GM18517 (cell line): ENCODE results near the gene MS4A15.
"Not testable (repeated sequence)": the region's sequence is repeated elsewhere in the genome, so short reads cannot be mapped to it uniquely, and the experiment has no call there.

ENCODE experiments used
- ATAC-seq: cut with Tn5 transposase; IDR thresholded peaks from one replicate; pipeline ENCODE4 v1.9.1; 2021; ENCODE audit warnings: mild to moderate bottlenecking, moderate library complexity; ENCODE audit not compliant: unreplicated experiment

The MS4A15 gene, protein sequence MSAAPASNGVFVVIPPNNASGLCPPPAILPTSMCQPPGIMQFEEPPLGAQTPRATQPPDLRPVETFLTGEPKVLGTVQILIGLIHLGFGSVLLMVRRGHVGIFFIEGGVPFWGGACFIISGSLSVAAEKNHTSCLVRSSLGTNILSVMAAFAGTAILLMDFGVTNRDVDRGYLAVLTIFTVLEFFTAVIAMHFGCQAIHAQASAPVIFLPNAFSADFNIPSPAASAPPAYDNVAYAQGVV

DNA sequence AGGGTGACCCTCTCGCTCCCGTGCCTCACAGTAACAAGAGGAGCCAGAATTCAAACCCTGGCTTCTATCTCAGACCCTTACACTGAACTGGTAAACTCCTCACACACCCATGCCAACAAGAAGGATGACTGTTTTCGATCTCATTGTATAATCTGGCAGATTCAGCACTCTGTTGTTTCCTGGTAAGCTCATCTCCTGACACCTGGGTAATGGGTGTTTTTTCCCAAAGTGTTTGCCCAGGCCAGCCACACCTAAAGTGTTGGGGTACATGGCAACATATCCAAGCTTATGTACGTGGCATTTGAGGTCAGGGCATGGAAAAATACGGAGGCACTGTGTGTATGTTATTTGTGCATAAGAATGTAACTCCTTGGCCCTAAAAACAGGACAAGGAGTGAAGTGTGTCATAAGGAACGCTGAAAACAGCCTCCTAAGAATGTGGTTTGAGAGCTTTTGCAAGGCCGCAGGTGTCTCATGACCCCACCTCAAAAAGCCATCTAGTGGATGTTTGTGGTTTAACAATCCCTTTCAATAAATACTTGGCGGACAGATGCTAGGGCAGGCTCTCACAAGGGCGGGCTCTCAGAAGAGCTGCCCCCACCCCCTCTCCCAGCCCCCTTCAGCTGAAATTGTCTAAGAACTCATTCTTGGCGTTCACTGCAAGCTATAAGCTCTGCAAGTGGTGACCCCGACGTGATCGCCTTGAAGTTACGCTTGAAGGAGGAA lies at the start of gene MS4A15:
Gene MS4A15 (plus strand): TSS at position 561 of the 726 bp plus-strand sequence. CDS start 6,867 bp downstream, outside the sequence.
- ATAC-seq = no peak

DNA sequence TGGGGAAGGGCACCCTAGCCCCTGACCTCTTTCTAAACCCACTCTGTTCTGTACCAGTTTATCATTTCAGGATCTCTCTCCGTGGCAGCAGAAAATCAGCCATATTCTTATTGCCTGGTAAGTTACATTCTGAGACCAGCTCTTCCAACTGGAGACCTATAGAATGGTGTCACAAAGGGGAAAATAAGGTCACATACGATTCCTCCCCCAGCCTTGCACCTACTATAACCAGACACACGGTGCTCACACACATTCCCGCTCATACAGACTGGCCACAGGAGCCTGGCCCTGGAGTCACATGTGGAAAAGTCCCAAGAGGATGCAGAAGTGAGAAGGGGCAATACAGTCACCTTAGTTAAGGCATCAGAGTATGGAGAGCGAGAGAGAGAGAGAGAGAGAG lies 49.7 kb upstream of the MS4A15 start:
- ATAC-seq = no peak

DNA sequence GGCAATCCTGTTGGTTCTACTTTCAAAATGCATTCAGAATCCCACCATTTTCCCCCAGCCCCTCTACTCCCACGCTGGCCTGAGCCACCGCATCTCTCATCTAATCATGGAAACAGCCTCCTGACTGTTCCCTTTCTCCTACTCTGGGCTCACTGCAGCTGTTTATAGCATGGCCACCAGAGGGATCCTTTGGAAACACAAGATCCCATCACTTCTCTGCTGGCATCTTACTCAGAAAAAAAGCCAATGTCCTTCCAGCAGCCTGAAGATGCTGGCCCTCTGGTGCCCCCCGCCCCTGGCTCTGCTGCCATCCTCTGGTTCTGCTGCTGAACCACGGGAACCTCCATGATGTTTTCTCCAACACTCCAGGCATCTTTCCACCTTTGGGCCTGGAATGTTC lies 46.2 kb upstream of the MS4A15 start:
- ATAC-seq = no peak

DNA sequence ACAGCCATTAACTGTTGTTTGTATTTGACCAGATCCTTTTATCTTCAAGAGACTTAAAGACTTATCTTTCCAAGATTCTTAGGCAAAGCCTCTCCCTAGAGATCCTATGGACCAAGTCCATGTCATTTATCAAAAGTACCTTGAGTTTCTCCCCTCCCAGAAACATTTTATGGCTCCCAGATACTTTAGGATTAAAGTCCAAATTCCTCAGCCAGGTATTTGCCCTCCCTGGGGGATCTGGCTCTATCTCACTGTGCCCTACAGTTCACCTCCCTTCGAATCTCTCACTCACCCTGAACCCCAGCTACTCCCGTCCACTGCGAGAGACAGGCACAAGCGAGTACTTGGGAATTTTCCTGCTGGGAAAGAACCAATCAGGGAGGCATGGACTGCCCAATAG lies 45.4 kb upstream of the MS4A15 start:
- no peak for ATAC-seq

DNA sequence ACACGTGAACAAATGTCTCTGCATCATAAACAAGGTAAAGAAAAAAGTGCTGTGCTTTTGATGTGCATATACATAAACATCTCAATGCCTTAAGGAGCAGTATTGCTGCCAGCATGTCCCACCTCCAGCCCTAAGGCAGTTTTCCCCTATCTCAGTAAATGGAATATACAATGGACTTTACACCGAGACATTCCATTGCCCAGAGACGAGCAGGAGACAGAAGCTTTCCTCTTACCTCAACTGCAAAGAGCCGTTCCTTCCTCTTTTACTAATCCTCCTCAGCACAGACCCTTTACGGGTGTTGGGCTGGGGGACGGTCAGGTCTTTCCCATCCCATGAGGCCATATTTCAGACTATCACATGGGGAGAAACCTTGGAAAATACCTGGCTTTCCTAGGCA lies 43.2 kb upstream of the MS4A15 start:
- ATAC-seq = not testable (repeated sequence)

DNA sequence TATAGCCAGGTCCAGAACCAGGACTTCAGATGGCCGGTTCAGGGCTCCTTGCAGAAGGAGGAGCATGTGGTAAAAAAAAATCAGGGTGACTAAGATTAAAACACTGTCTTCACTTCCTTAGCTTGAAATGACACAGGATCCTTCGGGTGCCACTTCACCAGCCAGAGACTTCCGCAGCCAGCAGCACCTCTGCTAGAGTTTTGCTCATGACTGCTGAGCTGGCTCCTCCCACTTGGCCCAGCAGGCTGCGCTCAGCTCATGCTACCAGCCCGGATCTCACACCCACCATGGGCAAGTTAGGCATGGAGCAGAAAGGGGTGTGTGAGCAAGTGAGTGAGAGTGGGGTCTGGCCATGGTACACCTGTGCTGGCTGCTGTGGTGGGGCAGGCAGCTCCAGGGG lies 38.7 kb upstream of the MS4A15 start:
- no peak for ATAC-seq

DNA sequence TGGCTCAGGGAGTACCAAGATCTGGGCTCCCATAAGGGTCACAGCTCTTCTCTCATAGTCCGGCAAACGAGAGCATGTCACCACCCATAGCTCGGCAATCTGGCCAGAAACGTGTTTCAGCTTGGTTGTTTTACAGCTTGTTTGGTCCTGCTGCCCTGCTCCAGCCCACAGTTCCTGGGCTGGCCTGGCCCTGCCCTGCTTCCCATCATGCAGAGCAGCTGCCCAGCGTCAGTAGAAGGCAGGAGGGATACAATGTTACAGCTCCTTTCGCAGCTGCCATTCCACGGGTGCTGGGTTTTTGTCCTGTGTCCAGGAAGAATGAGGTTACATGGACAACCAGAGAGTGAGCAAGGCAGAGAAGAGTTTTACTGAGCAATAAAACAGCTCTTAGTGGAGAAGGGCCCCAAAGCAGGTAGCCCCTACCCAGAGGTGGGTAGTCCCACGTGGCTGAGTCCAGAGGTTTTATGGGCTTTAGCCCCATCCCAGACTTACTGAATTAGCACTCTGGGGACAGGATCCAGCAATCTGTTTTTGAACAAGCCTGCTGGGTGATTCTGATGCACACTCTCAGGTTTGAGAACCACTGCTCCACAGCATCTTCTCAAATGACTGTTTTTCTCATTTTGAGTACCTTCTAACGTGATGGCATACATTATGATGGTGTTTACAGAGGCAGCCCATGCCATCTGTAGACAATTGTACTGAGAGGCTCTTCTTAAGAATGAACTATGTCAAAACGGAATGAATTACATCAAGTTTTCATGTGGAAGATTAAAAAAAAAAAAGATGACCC lies 37.9 kb upstream of the MS4A15 start:
- no peak for ATAC-seq

DNA sequence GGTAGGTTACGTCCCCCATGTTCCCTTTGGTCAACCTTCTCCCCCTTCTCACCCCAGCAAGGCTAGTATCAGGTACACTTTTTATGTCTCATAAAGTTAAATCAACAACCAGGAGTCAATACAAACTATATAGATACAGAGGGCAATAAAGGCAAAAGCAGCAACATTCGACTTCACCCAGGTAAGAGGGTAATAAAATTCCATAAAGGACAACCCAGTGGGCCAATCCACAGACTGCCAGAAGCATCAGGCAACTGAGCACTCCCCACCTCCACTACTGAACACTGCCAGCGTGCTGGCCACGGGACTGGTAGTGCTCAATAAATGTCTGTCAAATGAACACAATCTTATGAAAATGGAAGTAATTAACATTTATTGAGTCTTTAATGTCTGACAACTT lies 37.3 kb upstream of the MS4A15 start:
- ATAC-seq = no peak

DNA sequence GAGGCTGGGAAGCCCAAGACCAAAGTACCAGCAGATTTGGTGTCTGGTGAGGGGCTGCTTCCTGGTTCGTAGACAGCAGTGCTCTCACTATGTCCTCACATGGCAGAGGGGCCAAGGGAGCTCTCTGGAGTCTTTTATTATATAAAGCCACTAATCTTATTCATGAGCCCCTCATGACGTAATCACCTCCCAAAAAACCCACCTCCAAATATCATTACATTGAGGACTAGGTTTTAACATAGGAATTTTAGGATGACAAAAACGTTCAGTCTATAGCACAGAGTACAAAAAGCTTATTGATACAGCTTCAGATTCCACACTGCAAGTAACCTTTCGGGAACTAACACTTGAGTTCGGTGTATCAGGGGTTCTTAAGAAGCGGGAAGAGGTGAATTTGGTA lies 36.2 kb upstream of the MS4A15 start:
- no peak for ATAC-seq

DNA sequence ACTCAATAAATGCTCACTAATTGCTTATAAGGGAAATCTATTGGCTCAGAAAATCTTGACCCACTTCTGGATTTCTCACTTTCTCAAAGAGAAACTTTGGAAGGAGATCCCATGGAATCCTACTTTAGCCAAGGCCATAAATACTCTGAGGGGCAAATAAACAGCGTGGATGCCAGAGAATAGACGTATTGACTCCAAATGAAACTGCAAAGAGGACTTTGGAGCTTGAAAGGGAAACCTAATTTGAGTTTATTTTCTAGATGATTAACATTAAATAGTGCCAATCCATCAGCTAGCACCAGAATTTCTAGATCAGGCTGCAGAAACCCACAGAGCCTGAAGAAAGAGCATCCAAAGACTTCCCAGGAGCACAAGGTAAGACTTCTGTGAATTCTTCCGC lies 32.2 kb upstream of the MS4A15 start, which contains the start of gene MS4A18:
Gene MS4A18 (plus strand): TSS at position 301 of the 400 bp plus-strand sequence.
- no peak for ATAC-seq

DNA sequence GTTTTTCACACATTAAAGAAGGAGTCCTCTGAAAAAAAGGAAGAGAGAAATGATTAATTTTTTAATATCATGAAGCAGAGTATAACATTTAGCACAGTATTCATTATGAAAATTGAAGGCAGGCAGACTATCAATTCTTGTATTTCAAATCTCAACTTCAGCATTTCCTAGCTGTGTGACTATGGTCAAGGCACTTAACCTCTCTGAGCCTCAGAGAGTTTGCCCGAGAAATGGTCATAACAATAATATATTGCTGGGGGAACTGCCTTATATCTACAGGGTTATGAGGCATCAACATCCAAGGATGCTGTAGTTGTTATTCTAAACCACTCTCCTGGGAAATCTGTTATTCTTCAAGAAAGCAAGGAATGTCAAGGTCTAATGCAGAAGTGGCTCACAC lies 31.1 kb upstream of the MS4A15 start:
- ATAC-seq = no peak

DNA sequence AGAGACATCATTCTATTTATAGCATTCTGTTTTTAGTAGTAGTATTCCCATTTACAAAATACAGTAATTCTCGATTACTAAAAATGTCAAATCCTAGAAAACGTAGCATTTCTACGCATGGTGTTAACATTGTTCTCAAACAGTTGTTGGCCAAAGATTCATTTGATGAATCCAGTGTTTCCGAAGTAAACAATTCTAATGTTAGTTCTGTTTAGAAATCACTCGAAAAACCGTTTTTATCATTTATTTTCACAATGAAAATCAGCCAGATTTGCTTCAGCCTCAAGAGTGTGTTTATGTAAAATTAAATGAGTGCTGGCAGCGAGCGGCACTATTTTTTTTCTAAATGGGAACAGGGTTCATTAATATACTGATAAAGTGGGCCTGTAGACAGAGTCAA lies 25.1 kb upstream of the MS4A15 start:
- ATAC-seq = no peak

DNA sequence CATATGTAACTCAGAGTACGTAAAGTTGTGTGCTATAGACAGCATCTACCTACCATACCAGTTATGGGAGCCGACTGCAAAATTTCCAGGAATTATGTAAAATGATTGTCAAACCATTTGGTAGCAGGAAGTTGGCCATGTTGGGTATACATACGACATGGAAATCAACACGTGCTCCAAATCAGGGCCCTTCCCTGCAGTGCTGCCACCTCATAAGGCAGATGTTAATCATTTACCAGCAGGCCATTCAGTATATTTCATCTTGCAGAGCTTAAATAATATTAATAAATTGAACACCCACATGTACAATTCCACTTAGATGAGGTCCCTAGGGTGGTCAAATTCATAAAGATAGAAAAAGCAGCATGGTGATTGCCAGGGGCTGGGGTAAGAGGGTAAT lies 22.4 kb upstream of the MS4A15 start:
- no peak for ATAC-seq

DNA sequence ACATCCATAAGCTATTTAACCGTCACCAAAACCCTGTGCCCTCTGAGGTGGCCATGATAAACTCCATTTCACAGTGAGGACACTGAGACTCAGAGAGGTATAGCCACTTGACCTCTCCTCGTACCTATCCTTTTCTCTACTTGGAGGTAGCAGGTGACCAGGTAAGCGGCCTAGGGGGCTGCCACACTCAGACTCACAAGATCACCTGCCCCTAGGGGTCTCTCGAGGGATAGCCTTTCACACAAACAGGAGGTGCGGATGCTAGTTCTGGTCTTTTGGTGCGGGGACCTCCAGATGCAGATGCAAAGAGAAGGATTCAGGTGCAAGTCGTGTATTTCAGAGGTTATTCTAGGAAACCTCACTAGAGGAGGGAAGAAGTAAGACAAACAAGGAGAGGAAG lies 17.6 kb upstream of the MS4A15 start:
- ATAC-seq = no peak

DNA sequence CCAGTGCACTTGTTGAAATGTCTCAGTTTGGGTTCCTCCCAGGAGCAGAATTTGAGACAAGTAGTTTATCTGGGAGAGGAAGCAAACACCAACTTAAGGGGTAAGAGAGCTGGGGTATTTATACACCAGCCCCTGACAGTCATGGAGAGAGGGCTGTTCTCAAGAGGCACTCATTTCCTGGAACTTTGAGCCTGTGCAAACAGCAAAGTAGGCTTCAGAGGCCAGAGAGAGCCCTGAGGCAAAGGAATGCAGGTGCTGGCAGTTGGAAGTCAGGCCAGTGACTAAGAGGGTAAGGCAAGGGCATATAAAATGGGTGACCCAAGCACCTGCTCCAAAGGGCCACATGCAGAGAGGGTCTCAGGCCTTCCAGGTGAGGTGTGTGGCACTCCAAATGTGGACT lies 16.1 kb upstream of the MS4A15 start:
- no peak for ATAC-seq

DNA sequence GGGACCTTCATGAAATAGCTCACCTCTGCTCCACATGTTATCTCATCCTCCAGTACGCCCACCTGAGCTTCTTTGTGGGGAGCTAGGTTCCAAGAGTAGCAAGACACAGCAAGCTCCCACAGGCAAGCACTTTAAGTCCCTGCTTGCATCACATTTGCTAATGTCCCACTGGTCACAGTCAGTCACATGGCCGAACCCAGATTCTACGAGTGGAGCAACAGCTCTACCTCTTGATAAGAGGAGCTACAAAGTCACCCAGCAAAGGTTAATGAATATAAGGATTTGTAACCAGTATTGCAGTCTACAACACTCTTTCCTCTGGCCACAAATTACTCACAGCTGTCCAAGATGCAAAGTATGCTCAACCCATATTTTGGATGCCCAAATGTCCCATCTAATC lies 15.2 kb upstream of the MS4A15 start:
- no peak for ATAC-seq

DNA sequence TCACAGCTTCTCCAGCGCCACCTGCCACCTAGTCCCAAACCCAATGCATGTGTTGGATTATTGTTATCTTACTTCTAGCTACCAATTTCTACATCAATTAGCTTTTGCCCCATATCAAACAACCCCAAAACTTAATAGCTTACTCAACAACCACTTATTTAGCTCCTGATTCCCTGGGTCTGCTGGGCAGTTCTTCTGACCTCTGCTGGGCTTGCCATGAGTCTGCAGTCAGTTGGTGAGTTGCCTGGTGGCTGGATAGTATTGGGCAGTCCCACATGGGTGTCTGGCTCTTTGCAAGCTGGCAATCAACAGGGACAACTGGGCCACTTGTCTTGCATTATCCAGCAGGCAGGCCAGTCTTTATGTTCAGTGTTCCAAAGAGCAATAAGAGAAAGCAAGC lies 13.6 kb upstream of the MS4A15 start:
- ATAC-seq = no peak

DNA sequence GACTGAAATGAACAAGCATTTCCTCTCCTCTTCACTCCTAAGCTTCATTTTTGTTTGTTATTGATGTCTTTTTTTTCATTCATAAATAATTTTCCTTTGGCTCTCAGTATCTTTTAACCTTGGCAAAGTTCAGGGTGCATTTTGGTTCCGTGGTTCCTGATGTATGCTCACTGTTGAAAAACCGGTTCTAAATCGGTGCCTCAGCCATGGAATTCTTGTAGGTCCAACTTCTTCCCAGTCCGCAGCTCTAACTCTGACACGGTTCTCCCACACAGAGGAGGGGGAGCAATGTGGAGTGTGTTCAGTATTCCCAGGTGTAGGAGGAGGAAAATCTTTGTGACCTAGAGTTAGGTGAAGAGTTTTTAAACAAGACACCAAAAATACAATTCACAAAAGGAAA lies 12.6 kb upstream of the MS4A15 start:
- ATAC-seq = no peak

DNA sequence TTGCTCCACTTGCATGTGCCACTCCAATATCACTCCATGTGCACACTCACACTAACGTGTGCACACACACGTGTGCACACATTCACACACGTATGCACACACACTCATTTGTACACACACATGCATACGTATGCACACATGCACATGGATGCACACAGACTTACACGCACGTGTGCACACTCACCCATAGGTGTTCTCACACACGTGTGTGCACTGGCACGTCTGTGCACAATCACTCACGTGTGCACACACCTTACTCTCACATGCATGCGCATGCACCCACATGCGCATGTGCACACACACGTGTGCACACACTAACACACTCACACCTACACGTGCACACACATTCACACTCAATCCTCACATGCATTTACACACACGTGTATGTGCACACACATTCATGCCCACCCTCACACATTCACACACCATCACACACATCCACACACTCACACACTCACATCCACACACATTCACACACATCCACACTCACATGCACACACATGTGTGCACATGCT lies 9.3 kb upstream of the MS4A15 start:
- no peak for ATAC-seq

DNA sequence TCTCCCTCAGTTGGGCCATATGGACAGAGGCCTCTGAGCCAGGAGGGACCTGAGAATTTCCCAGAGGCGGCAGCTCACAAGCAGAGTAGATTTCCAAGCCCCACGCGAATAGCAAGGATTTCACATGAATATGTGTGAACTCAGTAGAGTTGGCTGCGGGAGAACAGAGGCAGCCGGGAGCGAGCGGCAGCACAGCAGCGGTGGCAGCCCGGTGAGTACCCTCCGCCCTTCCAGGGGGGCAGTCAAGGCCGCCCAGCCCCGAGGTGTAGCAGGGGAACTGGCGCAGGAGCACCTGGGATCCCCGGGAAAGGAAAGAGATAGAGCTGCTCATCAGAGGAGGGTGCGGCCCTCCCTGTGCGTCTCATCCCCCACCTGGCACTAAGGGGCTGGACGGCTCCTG lies 8.4 kb upstream of the MS4A15 start:
- ATAC-seq = no peak

DNA sequence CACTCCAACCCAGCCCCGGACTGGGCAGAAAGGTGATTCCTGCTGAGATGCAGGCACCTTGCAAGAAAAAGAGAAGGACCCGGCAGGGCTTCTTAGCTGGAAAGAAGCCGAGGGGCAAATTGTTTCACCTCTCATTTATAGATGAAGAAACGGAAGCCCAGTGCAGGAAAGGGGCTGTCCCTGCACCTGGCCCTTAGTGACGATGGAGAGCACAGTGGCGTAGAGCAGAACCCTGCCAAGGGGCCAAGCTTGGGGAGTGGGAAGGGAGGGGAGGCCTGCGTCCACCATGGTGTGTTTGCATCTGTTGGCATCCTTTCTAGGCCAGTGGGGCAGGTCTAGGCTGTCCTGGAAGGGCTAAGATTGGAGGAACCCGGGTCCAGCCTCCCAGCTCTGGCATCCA lies 7.8 kb upstream of the MS4A15 start:
- ATAC-seq = no peak

DNA sequence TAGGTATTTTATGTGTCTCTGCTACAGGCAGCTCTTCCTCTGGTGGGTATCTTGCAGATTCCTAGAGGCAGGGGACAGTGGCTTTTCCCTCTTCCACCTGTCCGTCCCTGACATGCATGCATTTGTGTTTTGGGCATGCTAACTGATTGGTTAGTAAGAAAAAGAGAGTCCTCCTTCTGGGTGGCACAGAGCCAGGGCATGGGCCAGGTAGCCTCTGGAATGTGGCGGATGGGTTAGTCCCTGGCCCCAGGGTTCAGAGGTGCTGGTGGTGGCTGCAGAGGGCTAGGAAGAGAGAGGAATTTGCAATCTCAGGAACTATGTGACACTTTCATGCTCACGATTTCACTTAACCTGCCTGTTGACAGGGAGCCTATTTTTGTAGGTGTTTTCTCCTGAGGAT lies 5.8 kb upstream of the MS4A15 start:
- no peak for ATAC-seq
